Hypothalamus (tissue), 51 donors: ENCODE data around the gene ACBD4.
A peak's percentile ranks its signal among the peaks of the same experiment; 100 is the strongest.

Source experiments
- DNase-seq, 51 donors: peaks; one replicate each; lab custom pipeline; 2025; lab: John Stamatoyannopoulos, UW

The ACBD4 gene

DNA sequence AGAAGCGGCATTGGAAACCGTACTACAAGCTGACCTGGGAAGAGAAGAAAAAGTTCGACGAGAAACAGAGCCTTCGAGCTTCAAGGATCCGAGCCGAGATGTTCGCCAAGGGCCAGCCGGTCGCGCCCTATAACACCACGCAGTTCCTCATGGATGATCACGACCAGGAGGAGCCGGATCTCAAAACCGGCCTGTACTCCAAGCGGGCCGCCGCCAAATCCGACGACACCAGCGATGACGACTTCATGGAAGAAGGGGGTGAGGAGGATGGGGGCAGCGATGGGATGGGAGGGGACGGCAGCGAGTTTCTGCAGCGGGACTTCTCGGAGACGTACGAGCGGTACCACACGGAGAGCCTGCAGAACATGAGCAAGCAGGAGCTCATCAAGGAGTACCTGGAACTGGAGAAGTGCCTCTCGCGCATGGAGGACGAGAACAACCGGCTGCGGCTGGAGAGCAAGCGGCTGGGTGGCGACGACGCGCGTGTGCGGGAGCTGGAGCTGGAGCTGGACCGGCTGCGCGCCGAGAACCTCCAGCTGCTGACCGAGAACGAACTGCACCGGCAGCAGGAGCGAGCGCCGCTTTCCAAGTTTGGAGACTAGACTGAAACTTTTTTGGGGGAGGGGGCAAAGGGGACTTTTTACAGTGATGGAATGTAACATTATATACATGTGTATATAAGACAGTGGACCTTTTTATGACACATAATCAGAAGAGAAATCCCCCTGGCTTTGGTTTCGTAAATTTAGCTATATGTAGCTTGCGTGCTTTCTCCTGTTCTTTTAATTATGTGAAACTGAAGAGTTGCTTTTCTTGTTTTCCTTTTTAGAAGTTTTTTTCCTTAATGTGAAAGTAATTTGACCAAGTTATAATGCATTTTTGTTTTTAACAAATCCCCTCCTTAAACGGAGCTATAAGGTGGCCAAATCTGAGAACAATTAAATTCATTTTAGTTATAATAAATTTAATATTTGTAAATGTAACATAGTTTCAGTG, 14.5 kb downstream of the ACBD4 start:
- peak in 42 of 51 donors; percentile 35 to 84 (median 58) for DNase-seq

DNA sequence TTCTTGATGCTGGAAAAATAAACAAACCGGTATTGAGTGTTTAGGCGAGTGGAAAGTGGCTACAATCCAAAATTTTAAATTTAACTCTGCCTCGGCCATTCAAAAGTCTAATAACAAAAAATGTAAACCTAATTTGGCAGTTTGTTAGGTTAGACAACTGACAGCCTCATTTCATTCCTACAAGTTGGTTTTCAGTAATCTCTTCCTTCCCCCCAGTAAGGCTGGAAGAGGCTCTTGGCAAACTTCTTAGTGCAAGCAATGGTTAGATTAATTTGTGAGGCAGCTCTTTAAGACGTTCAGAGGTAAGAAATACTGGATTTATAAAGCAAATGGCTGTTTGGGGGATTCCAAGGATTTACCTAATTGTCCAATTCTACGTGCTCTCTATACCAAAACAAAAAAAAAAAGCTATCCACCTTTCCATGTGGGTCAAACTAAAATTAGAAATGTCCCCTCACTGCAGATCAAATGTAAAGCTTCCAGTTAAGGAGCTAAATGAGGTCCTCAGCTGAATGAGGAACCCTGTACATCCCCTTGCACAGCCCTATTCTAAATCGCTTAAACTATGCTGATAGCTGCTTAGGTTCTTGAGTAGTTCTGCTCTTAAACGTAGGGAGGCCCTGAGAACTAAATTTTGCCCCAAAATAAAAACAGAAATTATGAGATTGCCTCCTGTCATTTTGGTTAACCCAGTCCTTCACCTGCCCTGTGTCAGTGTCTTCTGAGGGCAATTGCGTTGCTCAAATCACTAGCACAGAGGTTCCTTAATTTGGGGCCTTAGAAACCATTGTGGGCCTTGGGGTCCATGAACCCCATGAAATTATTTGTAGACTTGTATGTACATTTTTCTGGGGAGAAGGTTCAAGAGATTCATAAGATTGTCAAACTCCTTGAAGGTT, 15.7 kb downstream of the ACBD4 start:
- peak in 1 of 51 donors; percentile 27 for DNase-seq

DNA sequence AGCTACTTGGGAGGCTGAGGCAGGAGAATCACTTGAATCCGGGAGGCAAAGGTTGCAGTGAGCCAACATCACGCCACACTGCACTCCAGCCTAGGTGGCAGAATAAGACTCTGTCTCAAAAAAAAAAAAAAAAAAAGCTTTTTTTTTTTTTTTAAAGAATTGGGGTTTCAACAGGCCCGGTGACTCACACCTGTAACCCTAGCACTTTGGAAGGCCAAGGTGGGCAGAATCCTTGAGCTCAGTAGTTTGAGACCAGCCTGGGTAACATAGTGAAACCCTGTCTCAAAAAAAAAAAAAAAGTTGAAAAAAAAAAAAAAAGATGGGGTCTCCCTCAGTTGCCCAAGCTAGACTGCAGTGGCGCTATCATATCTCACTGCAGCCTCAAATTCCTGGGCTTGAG, 19.5 kb downstream of the ACBD4 start:
- no peak for DNase-seq

DNA sequence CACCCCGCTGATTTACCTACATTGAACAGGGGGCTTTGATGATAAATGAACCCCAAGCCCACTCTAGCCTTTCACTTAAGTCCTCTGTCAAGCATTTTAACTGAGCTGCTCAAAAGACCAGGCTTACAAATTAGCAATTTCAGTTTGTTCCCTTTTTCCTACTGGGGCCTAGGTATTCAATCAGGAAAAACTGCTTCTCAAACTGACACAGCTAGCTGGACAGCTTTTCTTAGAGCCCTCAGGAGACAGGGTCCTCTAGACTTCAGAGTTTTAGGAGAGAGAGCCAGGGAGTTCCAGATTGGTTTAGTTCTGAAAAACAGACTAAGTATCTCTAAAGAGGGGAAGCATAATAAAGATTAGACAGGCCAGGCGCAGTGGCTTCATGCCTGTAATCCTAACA, 20.0 kb downstream of the ACBD4 start:
- no peak for DNase-seq

DNA sequence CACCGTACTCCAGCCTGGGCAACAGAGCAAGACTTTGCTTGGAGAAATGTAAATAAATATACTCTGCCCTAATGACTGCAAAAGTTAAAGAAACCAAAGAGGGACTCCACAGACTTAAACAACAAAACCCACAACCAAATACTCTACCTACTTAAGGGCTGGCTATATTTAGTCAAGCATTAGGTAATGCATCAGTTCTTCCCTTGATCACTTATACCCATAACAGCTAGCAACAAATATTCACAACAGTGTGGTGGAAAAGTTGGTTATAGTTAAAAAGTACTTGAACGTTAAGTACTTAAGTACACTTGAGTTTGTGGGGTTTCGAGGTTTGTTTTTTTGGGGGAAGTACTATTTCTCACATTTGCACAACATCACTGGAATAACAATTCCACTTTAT, 20.8 kb downstream of the ACBD4 start:
- no peak for DNase-seq

DNA sequence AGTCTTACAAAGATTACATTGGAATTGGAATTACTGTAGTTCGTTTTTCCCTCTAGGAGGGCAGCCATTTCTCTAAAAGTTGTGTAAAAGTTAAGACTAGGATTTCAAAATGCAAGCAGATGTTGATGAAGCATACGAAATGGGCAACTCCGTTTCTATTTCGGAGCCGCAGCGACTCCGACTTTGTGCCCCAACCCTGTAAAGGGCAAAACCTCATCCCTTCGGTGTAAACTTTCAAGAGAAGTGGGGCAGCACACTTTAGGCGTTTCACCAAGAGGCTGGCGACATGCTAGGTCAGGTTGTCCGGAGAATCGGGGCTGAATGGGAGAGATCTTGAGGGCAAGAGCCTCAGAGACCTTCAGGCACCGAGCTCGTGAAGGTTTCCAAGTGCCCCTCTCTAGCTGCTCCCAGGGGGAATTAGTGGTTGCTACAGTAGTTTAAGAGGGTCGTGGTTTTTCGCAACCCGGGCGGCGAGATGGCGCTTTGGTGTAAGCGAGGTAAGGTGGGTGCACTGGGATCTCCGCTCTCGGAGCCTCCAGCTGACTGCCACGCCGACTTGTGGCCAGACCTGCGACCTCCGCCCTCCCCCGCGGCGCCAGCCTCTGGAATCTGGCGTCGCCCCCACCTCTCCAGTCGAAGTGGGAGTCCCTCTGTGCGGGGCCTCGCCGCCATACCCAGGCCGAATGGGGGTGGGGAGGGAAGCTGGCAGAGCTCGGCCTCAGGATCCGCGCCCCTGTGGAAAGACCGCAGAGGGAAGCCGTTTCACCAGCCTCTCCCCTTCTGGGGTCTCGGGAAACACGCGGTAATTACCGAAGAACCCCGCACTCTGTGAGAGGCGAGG, 25.2 kb downstream of the ACBD4 start:
- peak in 47 of 51 donors; percentile 35 to 90 (median 65) for DNase-seq

DNA sequence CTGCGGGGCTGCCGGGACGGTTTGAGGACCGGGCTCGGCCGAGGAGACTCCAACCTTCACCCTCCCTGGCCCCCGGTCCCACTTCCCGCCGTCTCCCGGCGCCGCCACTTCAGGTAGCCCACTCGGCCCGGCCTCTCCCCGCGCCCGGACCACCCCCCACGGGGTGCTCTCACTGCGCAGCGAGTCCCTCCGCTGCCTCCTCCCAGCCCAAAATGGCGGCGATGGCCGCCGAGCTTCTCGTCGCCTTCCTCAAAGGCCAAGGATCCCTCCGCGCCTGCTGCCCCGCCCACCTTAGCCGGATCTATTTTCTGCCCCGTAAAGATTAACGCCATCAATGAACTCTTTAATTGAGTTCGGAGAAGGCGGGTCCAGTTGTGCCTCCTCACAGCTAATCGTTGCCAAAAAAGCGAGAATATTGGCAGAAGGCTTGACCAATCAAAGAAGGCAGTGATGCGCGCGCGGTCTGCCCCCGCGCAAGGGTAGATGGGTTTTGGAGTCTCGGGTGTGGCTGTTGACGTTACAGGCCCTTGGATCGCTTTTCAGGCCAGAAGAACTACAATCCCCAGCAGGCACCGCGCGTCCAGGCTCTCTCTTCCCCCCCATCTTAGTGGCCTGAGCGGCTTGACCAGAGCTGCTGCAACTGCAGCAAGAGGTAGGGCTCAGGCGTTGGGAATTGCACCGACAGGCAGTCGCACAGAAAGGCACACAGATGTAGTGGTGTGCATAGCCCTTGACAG, 26.0 kb downstream of the ACBD4 start, which contains the start of gene HEXIM2:
TSS of gene HEXIM2 (plus strand) at position 588 of the 737 bp plus-strand sequence. CDS start 919 bp downstream, outside the sequence.
- DNase-seq, result peak; percentile 90 to 100 (median 99)

DNA sequence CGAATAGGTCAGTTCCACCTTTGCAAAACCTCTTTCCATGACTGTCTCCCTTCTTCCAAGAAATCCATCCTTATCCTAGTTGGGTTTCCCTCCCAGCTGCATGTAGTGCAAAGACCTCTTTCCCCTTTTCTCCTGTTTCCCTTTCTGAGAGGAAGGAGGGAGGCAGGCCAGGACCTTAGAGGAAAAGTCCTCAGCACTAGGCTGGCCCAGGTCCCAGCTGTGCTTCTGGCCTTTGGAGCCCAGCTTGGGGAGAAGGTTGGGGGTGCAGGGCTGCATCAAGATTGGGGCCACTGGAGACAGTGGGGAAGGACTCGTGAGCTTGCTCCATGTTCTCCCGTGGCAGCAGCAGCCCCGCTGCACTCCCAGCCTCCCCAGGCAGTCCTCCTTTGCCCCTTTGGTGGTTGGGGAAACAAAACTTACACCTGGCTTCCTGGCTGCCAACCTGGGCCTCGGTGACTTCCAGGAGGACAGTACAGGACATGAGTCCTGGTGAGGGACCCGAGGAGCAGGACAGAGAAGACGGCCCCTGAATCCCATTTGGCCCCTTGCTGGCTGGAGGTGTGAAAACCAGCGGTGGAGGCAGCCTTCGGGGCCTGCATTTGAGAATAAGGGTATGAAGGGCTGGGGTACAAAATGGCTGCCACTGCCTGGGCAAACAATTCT, 26.7 kb downstream of the ACBD4 start:
- DNase-seq, result peak in 7 of 51 donors; percentile 16 to 50 (median 40)

DNA sequence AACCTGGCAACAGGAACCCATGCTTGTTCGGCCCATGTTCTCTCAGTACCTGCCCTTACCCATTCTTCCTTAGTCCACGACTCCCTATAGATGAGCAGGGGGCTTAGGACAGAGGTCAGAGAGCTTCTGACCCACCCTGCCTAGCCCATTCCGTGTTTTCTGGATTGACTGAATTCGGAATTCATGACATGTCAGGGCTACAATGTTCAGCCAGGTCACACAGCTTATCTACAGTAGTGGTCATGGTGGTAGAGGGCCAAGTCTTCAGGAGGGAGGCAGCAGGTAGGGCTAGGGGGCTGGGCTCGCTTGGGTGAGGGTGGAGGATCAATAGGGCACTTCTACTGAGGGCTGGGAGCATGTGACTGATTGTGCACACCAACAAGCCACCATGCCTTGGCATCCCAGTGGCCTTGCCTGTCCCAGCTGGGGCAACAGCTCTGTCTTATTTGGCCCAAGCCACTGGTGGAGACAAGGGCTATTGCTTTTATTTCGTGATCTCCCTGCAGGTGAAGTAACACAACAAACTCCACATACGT, 29.3 kb downstream of the ACBD4 start:
- no peak for DNase-seq

DNA sequence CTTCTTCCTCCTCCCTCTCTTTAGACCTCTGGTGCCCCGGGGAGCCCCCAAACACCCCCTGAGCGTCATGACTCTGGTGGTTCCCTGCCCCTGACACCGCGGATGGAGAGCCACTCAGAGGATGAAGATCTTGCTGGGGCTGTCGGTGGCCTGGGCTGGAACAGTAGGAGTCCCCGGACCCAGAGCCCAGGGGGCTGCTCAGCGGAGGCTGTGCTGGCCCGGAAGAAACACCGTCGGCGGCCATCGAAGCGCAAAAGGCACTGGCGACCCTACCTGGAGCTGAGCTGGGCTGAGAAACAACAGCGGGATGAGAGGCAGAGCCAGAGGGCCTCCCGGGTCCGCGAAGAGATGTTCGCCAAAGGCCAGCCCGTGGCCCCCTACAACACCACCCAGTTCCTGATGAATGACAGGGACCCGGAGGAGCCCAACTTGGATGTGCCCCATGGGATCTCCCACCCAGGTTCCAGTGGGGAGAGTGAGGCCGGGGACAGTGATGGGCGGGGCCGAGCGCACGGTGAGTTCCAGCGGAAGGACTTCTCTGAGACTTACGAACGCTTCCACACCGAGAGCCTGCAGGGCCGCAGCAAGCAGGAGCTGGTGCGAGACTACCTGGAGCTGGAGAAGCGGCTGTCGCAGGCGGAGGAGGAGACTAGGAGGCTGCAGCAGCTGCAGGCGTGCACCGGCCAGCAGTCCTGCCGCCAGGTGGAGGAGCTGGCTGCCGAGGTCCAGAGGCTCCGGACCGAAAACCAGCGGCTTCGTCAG, 33.7 kb downstream of the ACBD4 start:
- DNase-seq, result no peak

DNA sequence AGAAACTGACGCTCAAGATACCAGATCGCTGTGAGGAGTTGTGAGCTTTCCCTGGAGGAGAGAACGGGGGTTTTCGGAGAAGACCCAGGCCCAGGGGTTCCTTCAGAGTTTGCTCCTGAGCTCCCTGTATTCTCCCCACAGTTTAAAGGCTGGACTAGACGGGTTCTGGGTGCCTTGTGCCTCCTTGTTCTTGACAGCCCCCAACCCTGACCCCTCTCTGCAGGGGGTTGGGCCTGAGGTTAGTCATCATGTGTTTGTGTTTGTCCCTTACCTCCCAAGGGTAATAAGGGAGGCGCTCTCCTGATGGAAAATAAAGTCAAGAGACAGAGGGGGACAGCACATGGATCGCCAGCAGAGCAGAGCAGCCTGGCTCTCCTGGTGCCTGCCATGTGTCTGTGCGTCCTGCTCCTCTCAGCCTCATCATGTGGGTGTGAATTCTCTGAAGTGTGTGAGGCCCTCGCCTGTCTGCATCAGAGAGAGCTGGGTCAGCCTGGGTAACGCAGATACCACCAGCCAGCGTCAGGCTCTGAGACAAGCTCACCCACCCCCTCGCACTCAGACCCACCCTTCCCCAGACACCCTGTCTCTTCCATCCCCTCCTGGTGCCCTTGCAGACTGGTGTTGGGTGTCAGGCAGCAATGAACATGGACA, 34.9 kb downstream of the ACBD4 start:
- peak in 5 of 51 donors; percentile 27 to 46 (median 40) for DNase-seq

DNA sequence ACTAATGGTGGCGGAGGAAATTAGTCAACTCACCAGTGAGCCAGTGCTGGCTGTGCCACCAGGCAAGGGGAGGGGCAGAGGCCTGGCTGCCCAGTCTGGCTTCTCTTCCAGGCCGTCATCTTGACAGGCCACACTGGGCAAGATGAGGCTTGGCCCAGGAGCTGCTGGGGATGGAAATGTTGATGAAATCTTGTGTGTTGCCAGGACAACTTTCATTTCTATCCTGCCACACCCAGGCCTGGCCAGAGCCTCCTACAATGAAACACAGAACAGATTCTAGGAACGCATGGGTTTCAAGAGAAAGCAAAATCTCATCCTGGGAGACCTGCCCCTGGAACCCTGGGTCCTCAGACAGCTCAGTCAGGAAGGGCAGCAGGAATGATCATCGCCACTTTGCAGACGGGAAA, 35.4 kb downstream of the ACBD4 start:
- DNase-seq, result peak in 26 of 51 donors; percentile 9 to 67 (median 32)

DNA sequence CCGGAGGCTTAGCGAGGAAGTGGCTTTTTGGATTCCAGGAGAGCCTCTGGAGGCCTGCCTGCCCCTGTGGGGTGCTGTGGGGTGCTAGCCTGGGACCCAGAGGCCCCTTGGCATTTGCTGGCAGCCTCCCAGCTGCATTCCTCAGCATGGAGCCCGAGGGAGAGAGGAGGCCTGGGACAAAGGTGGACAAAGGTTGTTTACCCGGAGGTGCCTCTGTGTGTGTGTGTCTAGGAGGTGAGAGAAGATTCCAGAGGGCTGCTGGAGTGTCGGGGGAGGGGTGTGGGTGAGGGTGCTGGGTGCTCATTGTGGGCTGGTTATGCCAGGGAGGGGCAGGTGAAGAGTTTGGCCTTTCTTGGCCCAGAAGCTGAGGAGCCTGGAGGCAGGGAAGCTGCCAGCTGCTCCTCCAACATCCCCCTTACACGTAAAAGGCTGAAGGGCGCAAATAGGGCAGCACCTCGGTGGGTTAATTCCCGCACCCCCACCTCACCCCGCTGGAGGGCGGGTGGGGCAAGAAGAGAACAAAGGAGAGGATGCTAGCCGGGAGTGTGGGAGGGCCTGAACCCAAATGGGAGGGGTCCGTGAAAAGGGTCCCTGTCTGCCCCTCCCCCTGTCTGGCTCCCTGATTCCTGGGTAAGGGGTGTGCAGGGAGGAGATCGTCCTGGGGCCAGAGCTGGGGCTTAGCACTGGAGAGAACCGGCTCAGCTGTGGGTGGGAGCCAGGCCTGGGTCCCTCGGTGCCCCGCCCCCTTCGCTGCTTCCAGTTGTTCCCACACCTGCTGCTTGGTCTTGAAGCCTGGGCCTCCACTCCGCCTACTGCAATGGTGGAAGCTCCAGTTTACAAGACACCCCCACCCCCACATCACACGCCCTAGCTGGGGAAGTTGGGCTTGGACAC, 36.1 kb downstream of the ACBD4 start:
- DNase-seq, result peak in 12 of 51 donors; percentile 11 to 53 (median 28)

DNA sequence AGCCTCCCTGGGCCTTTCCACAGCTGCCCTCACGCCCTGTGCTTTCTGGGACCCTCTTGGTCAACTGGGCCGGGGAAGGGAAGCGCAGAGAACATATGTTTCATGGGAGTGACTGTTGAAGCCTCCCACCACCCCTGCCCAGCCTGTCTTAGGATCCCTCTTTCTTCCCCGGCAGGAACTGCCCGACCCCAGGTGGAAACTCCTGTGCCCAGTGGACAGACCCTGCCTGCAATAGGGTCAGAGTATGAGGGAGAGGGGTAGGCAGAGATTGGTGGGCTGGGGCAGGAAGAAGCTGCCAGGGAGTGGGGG, 36.7 kb downstream of the ACBD4 start:
- DNase-seq, result no peak

DNA sequence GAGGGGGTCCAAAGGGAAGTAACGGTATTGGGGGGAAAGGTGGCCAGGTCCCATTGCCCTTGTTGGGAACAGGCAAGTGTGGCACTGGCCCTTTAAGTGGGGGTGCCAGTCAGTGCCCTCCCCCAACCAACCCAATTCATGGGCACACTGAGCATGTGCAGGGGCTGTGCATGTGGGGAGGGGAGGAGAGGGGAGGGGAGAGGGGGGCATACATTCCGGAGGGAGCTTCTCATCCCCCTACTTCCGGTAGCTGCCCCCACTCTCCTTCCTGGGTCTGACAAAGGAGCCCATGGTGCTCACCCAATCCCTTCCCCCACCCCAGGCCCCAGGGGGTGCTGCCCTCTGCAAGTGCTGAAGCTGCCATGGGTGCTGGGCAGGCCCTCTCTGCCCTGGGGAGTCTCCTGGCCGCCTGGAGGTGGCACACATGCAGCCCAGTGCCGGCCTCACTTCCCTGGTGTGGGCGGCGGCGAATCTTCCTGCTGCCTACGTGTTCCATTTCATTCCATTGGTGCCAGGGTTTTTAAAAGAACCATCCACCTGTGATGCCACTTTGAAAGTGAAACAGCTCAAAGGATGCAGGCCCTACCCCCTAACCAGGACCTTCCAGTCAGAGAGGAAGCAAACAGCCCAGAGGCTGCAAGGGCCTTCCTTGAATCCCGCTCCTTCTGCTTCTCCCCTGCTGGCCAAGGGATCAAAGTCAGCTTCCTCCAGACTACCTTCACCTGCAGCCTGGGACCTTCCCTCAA, 37.2 kb downstream of the ACBD4 start:
- DNase-seq, result peak; percentile 47 to 95 (median 82)

DNA sequence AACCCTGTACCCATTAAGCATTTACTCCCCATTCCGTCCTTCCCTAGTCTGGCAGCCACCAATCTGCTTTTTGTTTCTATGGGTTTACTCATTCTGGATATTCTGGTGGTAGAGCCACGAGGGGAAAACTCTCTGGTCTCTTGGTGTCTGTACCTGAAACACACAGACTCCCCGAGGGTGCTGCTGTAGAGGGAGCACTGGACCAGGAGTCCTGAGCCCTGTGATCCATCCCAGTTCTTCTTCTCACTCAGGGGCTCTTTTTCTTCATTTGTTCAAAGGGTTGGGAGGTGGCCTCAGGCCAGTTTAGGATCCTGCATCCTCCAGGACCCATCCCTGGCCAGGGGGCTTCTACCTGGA, 40.2 kb downstream of the ACBD4 start:
- no peak for DNase-seq
